Activated CD4-positive, alpha-beta memory T cell treated with anti-CD3 and anti-CD28 coated beads, Interleukin-2, amount 10 ng/mL, durations not matched to agents 7 days and 5 days (primary cell): ENCODE results near the gene TSKU. TPM values are rescaled to one million over a fixed set of nuclear protein-coding genes. Genes with fewer than 3 reads are reported as not detected.

ENCODE experiments used
- CTCF ChIA-PET: fragments of 350-600 bp; sonication (Branson Sonifier 250); formaldehyde crosslinking; loops from one replicate; lab custom pipeline; 2021; ENCODE audit warnings: antibody characterized with exemption, inconsistent platforms; lab: Charles Lee
- POLR2A ChIA-PET: fragments of 350-600 bp; sonication (Branson Sonifier 250); formaldehyde crosslinking; loops from one replicate; lab custom pipeline; 2021; ENCODE audit warnings: antibody characterized with exemption; lab: Charles Lee
- DNase-seq: peaks from one replicate; pipeline ENCODE4 v3.0.0-alpha.2; 2020
- H3K27ac Mint-ChIP-seq: one replicate; pipeline ENCODE4 v1.8.0; 2021; ENCODE audit warnings: mild to moderate bottlenecking, mixed read lengths
- H3K27me3 Mint-ChIP-seq: one replicate; pipeline ENCODE4 v1.8.0; 2021; ENCODE audit warnings: mixed read lengths
- H3K36me3 Mint-ChIP-seq: one replicate; pipeline ENCODE4 v1.8.0; 2021; ENCODE audit warnings: low read depth, mixed read lengths
- H3K4me1 Mint-ChIP-seq: one replicate; pipeline ENCODE4 v1.8.0; 2021; ENCODE audit warnings: mixed read lengths
- H3K4me3 Mint-ChIP-seq: one replicate; pipeline ENCODE4 v1.8.0; 2021; ENCODE audit warnings: mild to moderate bottlenecking, mixed read lengths
- H3K9me3 Mint-ChIP-seq: one replicate; pipeline ENCODE4 v1.8.0; 2021; ENCODE audit warnings: mixed read lengths
- total RNA-seq, 2 experiments: library from RNA; stranded (reverse); gene quantifications; one replicate each; pipeline ENCODE4 v1.2.3, GENCODE V29; 2021

The TSKU gene
- total RNA-seq, 2 experiments from 2014 or later = 0.85 to 1.2 TPM

DNA sequence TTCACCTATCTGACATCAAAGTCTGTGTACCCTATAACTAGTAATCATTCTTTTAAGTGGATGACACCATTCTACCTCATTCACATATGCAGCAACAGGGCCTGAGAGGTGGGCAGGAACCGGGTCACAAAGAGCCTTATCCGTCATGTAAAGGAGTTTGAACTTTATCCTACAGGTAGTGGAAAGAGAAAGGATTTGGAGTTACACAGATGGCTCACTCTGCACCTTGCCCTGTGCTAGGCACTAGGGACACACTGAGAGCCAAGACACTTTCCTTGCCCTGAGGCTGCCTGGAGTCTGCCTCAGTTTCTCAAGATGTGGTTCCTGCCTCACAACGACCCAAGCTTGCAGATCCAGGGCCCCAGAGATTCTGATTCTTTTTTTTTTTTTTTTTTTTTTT, 63.3 kb downstream of the TSKU start:
- H3K4me1 Mint-ChIP-seq = no peaks in the 10 kb centered on the region
- peaks cover 35% of the 10 kb centered on the region for H3K27me3 Mint-ChIP-seq
- no peak for DNase-seq
- H3K9me3 Mint-ChIP-seq = no peaks in the 10 kb centered on the region
- H3K36me3 Mint-ChIP-seq = no peaks in the 10 kb centered on the region
- H3K27ac Mint-ChIP-seq = no peak overlapping the region
- CTCF ChIA-PET = no interaction called here
- H3K4me3 Mint-ChIP-seq = no peak overlapping the region
- POLR2A ChIA-PET = no interaction called here

Other genes with a start within 250 kb of the TSKU start
- gene LRRC32, start 112.6 kb upstream of the TSKU start, total RNA-seq = 1 to 10 TPM; 7.1 to 7.4 TPM
- gene ACER3, start 77.6 kb downstream of the TSKU start, total RNA-seq = 10 to 100 TPM; 10.3 to 12.2 TPM